GM12878 (cell line): ENCODE data around the gene C1D.

Source experiments
- CTCF ChIP-seq, 3 experiments: IDR thresholded peaks in 2 of 3; conservative IDR thresholded peaks in 1 of 3; 2 replicates each; pipeline ENCODE4 v1.5.1; 2011; ENCODE audit warnings: low read depth in 3 of 3, low read length in 3 of 3, mild to moderate bottlenecking in 3 of 3, control low read depth in 2 of 3, moderate library complexity in 2 of 3, inconsistent platforms in 1 of 3, mixed read lengths in 1 of 3; ENCODE audit not compliant: control insufficient read depth in 2 of 3, insufficient read depth in 1 of 3; ENCODE audit errors: extremely low read depth in 1 of 3
- HCFC1 ChIP-seq: fragments of 150-350 bp; IDR thresholded peaks from 2 replicates; pipeline ENCODE4 v1.6.1; 2014; ENCODE audit warnings: low read length
- NR2C1 ChIP-seq: fragments of 450-650 bp; IDR thresholded peaks from 2 replicates; pipeline ENCODE4 v1.6.1; 2017; ENCODE audit warnings: antibody characterized with exemption, mild to moderate bottlenecking, moderate library complexity
- PBX3 ChIP-seq: IDR thresholded peaks from 2 replicates; pipeline ENCODE4 v1.6.1; 2011; ENCODE audit warnings: mild to moderate bottlenecking, low read depth, low read length, moderate library complexity; ENCODE audit not compliant: insufficient replicate concordance
- REST ChIP-seq: IDR thresholded peaks from 2 replicates; pipeline ENCODE4 v1.6.1; 2012; ENCODE audit warnings: mild to moderate bottlenecking, low read depth, low read length
- ZBTB40 ChIP-seq: fragments of 450-650 bp; IDR thresholded peaks from 2 replicates; pipeline ENCODE4 v1.6.1; 2016; ENCODE audit warnings: mild to moderate bottlenecking, moderate library complexity, borderline replicate concordance

- no peak for TF ChIP-seq CTCF (IDR thresholded peaks at IDR 0.05 in 2 of 3, conservative IDR thresholded peaks at IDR 0.05 in 1 of 3; ENCODE audit: control insufficient read depth in 2 of 3, extremely low read depth in 1 of 3, insufficient read depth in 1 of 3, low read depth in 3 of 3, low read length in 3 of 3)
- no peak for TF ChIP-seq REST
- no peak for TF ChIP-seq HCFC1
- no peak for TF ChIP-seq NR2C1
- no peak for TF ChIP-seq PBX3
- no peak for TF ChIP-seq ZBTB40
Observed at GRCh38 chr2:68103030-68103708, 40.4 kb upstream of the C1D start.
